Measurements from ENCODE around the gene FAM83C.
A peak's percentile ranks its signal among the peaks of the same experiment; 100 is the strongest.

Gene FAM83C

GRCh38 chr20:35311822-35312221 is 19.6 kb upstream of the FAM83C start:
- H3K23ac ChIP-seq (ENCODE audit: low read depth, low read length, poor library complexity) = no peak overlapping the region
- H2AFZ ChIP-seq (ENCODE audit: low read length) = no peak overlapping the region
- no peak overlapping the region for H3K18ac ChIP-seq (ENCODE audit: low read length)
- WGBS, 2 donors (ENCODE audit: extremely low coverage in 2 of 2, insufficient read length in 2 of 2, insufficient replicate concordance in 1 of 2) = no CpG with 5 or more reads among the region's 5 CpGs
- H2BK12ac ChIP-seq (ENCODE audit: low read length) = no peak overlapping the region
- H2BK15ac ChIP-seq (ENCODE audit: low read length) = no peak overlapping the region
- H3K9me3 ChIP-seq (replicated peaks in 1 of 2; ENCODE audit: control insufficient read depth in 2 of 2, insufficient read depth in 1 of 2, low read depth in 1 of 2, low read length in 2 of 2) = no peaks in the 10 kb centered on the region
- no peak for DNase-seq (ENCODE audit: low spot score)
- no peak overlapping the region for H4K8ac ChIP-seq (ENCODE audit: low read depth, low read length)
- no peak overlapping the region for H3K4me3 ChIP-seq (ENCODE audit: low read length in 2 of 2)
- no peak overlapping the region for H3K27ac ChIP-seq (replicated peaks; ENCODE audit: low read length)
- no peak overlapping the region for H2BK120ac ChIP-seq (ENCODE audit: low read depth, low read length)
- H3K27me3 ChIP-seq (ENCODE audit: control insufficient read depth in 3 of 3, insufficient read depth in 3 of 3, low read depth in 1 of 3, low read length in 3 of 3) = peaks cover 0 to 1% (median 0%) of the 10 kb centered on the region in 3 experiments
- peaks cover 0 to 4% of the 10 kb centered on the region in 2 donors for H3K36me3 ChIP-seq (replicated peaks in 1 of 2; ENCODE audit: control insufficient read depth in 2 of 2, insufficient read depth in 2 of 2, low read length in 2 of 2)
- no peak overlapping the region for H3K9ac ChIP-seq (ENCODE audit: low read depth, low read length, poor library complexity)
- no peak overlapping the region for H3K4ac ChIP-seq (ENCODE audit: low read length)
- no peak overlapping the region for H2BK5ac ChIP-seq (ENCODE audit: low read length)
- no peak overlapping the region for H3K4me2 ChIP-seq (ENCODE audit: insufficient read depth, low read length, poor library complexity, severe bottlenecking)
- no peaks in the 10 kb centered on the region for H3K79me1 ChIP-seq (ENCODE audit: low read depth, low read length)
- peaks cover 3 to 5% of the 10 kb centered on the region in 2 donors for H3K4me1 ChIP-seq (ENCODE audit: control insufficient read depth in 2 of 2, insufficient read depth in 1 of 2, low read depth in 1 of 2, low read length in 2 of 2)
- no peak overlapping the region for H3K14ac ChIP-seq (ENCODE audit: low read length)
- H2AK5ac ChIP-seq (ENCODE audit: low read depth, low read length) = no peak overlapping the region
- no peak overlapping the region for H4K91ac ChIP-seq (ENCODE audit: low read depth, low read length, poor library complexity)

- Histone ChIP-seq H3K4me3 (ENCODE audit: low read length in 2 of 2) (no peak overlapping the region), H3K9me3 (replicated peaks in 1 of 2; ENCODE audit: control insufficient read depth in 2 of 2, insufficient read depth in 1 of 2, low read depth in 1 of 2, low read length in 2 of 2) (no peaks in the 10 kb centered on the region), H3K4me1 (ENCODE audit: control insufficient read depth in 2 of 2, insufficient read depth in 1 of 2, low read depth in 1 of 2, low read length in 2 of 2) (peaks cover 5% of the 10 kb centered on the region in 2 donors), H3K79me1 (ENCODE audit: low read depth, low read length) (no peaks in the 10 kb centered on the region), H4K8ac (ENCODE audit: low read depth, low read length) (no peak overlapping the region), H2BK5ac (ENCODE audit: low read length) (no peak overlapping the region), H2AFZ (ENCODE audit: low read length) (no peak overlapping the region), H3K14ac (ENCODE audit: low read length) (no peak overlapping the region), H4K91ac (ENCODE audit: low read depth, low read length, poor library complexity) (no peak overlapping the region), H3K4me2 (ENCODE audit: insufficient read depth, low read length, poor library complexity, severe bottlenecking) (no peak overlapping the region), H3K27me3 (ENCODE audit: control insufficient read depth in 3 of 3, insufficient read depth in 3 of 3, low read depth in 1 of 3, low read length in 3 of 3) (peaks cover 0 to 1% (median 0%) of the 10 kb centered on the region in 3 experiments), H3K9ac (ENCODE audit: low read depth, low read length, poor library complexity) (no peak overlapping the region), H2BK12ac (ENCODE audit: low read length) (no peak overlapping the region), H3K23ac (ENCODE audit: low read depth, low read length, poor library complexity) (no peak overlapping the region), H3K18ac (ENCODE audit: low read length) (no peak overlapping the region), H2AK5ac (ENCODE audit: low read depth, low read length) (no peak overlapping the region), H3K27ac (replicated peaks; ENCODE audit: low read length) (no peak overlapping the region), H3K36me3 (replicated peaks in 1 of 2; ENCODE audit: control insufficient read depth in 2 of 2, insufficient read depth in 2 of 2, low read length in 2 of 2) (peaks cover 0 to 4% of the 10 kb centered on the region in 2 donors), H2BK120ac (ENCODE audit: low read depth, low read length) (no peak overlapping the region), H2BK15ac (ENCODE audit: low read length) (no peak overlapping the region), H3K4ac (ENCODE audit: low read length) (no peak overlapping the region)
- no CpG with 5 or more reads among the region's 2 CpGs for WGBS, 2 donors (ENCODE audit: extremely low coverage in 2 of 2, insufficient read length in 2 of 2, insufficient replicate concordance in 1 of 2)
- DNase-seq (ENCODE audit: low spot score) = no peak
Observed at GRCh38 chr20:35311409-35311808, 19.2 kb upstream of the FAM83C start.

GRCh38 chr20:35307666-35308653 is 15.7 kb upstream of the FAM83C start:
- H2BK12ac ChIP-seq (ENCODE audit: low read length) = no peak overlapping the region
- no peak overlapping the region for H3K4me2 ChIP-seq (ENCODE audit: insufficient read depth, low read length, poor library complexity, severe bottlenecking)
- peak overlapping the region; percentile 27 for H2AFZ ChIP-seq (ENCODE audit: low read length)
- H3K14ac ChIP-seq (ENCODE audit: low read length) = no peak overlapping the region
- no peak overlapping the region for H2AK5ac ChIP-seq (ENCODE audit: low read depth, low read length)
- no peak overlapping the region for H3K9ac ChIP-seq (ENCODE audit: low read depth, low read length, poor library complexity)
- no peaks in the 10 kb centered on the region for H3K27me3 ChIP-seq (ENCODE audit: control insufficient read depth in 3 of 3, insufficient read depth in 3 of 3, low read depth in 1 of 3, low read length in 3 of 3)
- no peak overlapping the region for H3K18ac ChIP-seq (ENCODE audit: low read length)
- no peak overlapping the region for H4K91ac ChIP-seq (ENCODE audit: low read depth, low read length, poor library complexity)
- H3K4ac ChIP-seq (ENCODE audit: low read length) = no peak overlapping the region
- no peak overlapping the region for H4K8ac ChIP-seq (ENCODE audit: low read depth, low read length)
- WGBS, 2 donors (ENCODE audit: extremely low coverage in 2 of 2, insufficient read length in 2 of 2, insufficient replicate concordance in 1 of 2) = no CpG with 5 or more reads among the region's 13 CpGs
- no peak for DNase-seq (ENCODE audit: low spot score)
- H2BK120ac ChIP-seq (ENCODE audit: low read depth, low read length) = no peak overlapping the region
- no peak overlapping the region for H2BK5ac ChIP-seq (ENCODE audit: low read length)
- H3K4me3 ChIP-seq (ENCODE audit: low read length in 2 of 2) = peak overlapping the region in 1 of 2 donors; percentile 27
- H3K27ac ChIP-seq (replicated peaks; ENCODE audit: low read length) = no peak overlapping the region
- peaks cover 0 to 10% of the 10 kb centered on the region in 2 donors for H3K36me3 ChIP-seq (replicated peaks in 1 of 2; ENCODE audit: control insufficient read depth in 2 of 2, insufficient read depth in 2 of 2, low read length in 2 of 2)
- no peak overlapping the region for H3K23ac ChIP-seq (ENCODE audit: low read depth, low read length, poor library complexity)
- no peak overlapping the region for H2BK15ac ChIP-seq (ENCODE audit: low read length)
- peaks cover 3 to 6% of the 10 kb centered on the region in 2 donors for H3K4me1 ChIP-seq (ENCODE audit: control insufficient read depth in 2 of 2, insufficient read depth in 1 of 2, low read depth in 1 of 2, low read length in 2 of 2)
- no peaks in the 10 kb centered on the region for H3K9me3 ChIP-seq (replicated peaks in 1 of 2; ENCODE audit: control insufficient read depth in 2 of 2, insufficient read depth in 1 of 2, low read depth in 1 of 2, low read length in 2 of 2)
- H3K79me1 ChIP-seq (ENCODE audit: low read depth, low read length) = no peaks in the 10 kb centered on the region

GRCh38 chr20:35306931-35307517 is 14.8 kb upstream of the FAM83C start:
- H3K4me3 ChIP-seq (ENCODE audit: low read length in 2 of 2) = no peak overlapping the region

More at GRCh38 chr20:35306931-35307517, 14.8 kb upstream of the FAM83C start:
- H3K14ac ChIP-seq (ENCODE audit: low read length) = no peak overlapping the region
- peaks cover 1 to 4% of the 10 kb centered on the region in 2 donors for H3K4me1 ChIP-seq (ENCODE audit: control insufficient read depth in 2 of 2, insufficient read depth in 1 of 2, low read depth in 1 of 2, low read length in 2 of 2)
- no peak overlapping the region for H2AK5ac ChIP-seq (ENCODE audit: low read depth, low read length)
- peak; percentile 36 for DNase-seq (ENCODE audit: low spot score)
- H3K4me2 ChIP-seq (ENCODE audit: insufficient read depth, low read length, poor library complexity, severe bottlenecking) = no peak overlapping the region
- no peak overlapping the region for H3K27ac ChIP-seq (replicated peaks; ENCODE audit: low read length)
- H4K91ac ChIP-seq (ENCODE audit: low read depth, low read length, poor library complexity) = no peak overlapping the region
- no peaks in the 10 kb centered on the region for H3K27me3 ChIP-seq (ENCODE audit: control insufficient read depth in 3 of 3, insufficient read depth in 3 of 3, low read depth in 1 of 3, low read length in 3 of 3)
- no peak overlapping the region for H3K9ac ChIP-seq (ENCODE audit: low read depth, low read length, poor library complexity)
- H2BK120ac ChIP-seq (ENCODE audit: low read depth, low read length) = no peak overlapping the region
- H3K36me3 ChIP-seq (replicated peaks in 1 of 2; ENCODE audit: control insufficient read depth in 2 of 2, insufficient read depth in 2 of 2, low read length in 2 of 2) = peaks cover 0 to 8% of the 10 kb centered on the region in 2 donors
- no peak overlapping the region for H3K23ac ChIP-seq (ENCODE audit: low read depth, low read length, poor library complexity)
- H3K9me3 ChIP-seq (replicated peaks in 1 of 2; ENCODE audit: control insufficient read depth in 2 of 2, insufficient read depth in 1 of 2, low read depth in 1 of 2, low read length in 2 of 2) = no peaks in the 10 kb centered on the region
- no peak overlapping the region for H4K8ac ChIP-seq (ENCODE audit: low read depth, low read length)
- H2BK5ac ChIP-seq (ENCODE audit: low read length) = no peak overlapping the region
- no peak overlapping the region for H3K4ac ChIP-seq (ENCODE audit: low read length)
- peak overlapping the region; percentile 12 for H3K18ac ChIP-seq (ENCODE audit: low read length)
- H2BK15ac ChIP-seq (ENCODE audit: low read length) = no peak overlapping the region
- no peak overlapping the region for H2BK12ac ChIP-seq (ENCODE audit: low read length)
- WGBS, 2 donors (ENCODE audit: extremely low coverage in 2 of 2, insufficient read length in 2 of 2, insufficient replicate concordance in 1 of 2) = no CpG with 5 or more reads among the region's 4 CpGs
- no peaks in the 10 kb centered on the region for H3K79me1 ChIP-seq (ENCODE audit: low read depth, low read length)
- H2AFZ ChIP-seq (ENCODE audit: low read length) = peak overlapping the region; percentile 33

Data from neuronal stem cell (in vitro differentiated cells).